Hepatocyte (in vitro differentiated cells): ENCODE results near the gene PIP. TPM values are rescaled to one million over a fixed set of nuclear protein-coding genes. Genes with fewer than 3 reads are reported as not detected.
"Not testable (repeated sequence)": the region's sequence is repeated elsewhere in the genome, so short reads cannot be mapped to it uniquely, and the experiment has no call there.

Source experiments
- DNase-seq: peaks from one replicate; pipeline ENCODE4 v3.0.0-alpha.2; 2016; ENCODE audit warnings: low spot score
- H2AFZ ChIP-seq: fragments of 200-600 bp; sonication (generic); 2 replicates; pipeline ENCODE4 v1.6.0; 2016; ENCODE audit warnings: antibody characterized with exemption, mild to moderate bottlenecking
- H3K27ac ChIP-seq: fragments of 200-600 bp; sonication (generic); 2 replicates; pipeline ENCODE4 v1.5.1; 2016; ENCODE audit warnings: mild to moderate bottlenecking
- H3K27me3 ChIP-seq: fragments of 200-600 bp; sonication (generic); 2 replicates; pipeline ENCODE4 v1.6.1; 2016
- H3K36me3 ChIP-seq: fragments of 200-600 bp; sonication (generic); replicated peaks from 2 replicates; pipeline ENCODE4 v1.5.1; 2016; ENCODE audit warnings: low read depth; ENCODE audit not compliant: insufficient read depth
- H3K4me1 ChIP-seq: fragments of 200-600 bp; sonication (generic); 2 replicates; pipeline ENCODE4 v1.5.1; 2016; ENCODE audit warnings: mild to moderate bottlenecking, moderate library complexity; ENCODE audit not compliant: insufficient read depth
- H3K4me2 ChIP-seq: fragments of 200-600 bp; sonication (generic); 2 replicates; pipeline ENCODE4 v1.6.0; 2016
- H3K4me3 ChIP-seq: fragments of 200-600 bp; sonication (generic); 2 replicates; pipeline ENCODE4 v1.5.1; 2016; ENCODE audit warnings: mild to moderate bottlenecking
- H3K79me2 ChIP-seq: fragments of 200-600 bp; sonication (generic); 2 replicates; pipeline ENCODE4 v1.6.0; 2017; ENCODE audit warnings: mild to moderate bottlenecking
- H3K9me2 ChIP-seq: fragments of 200-600 bp; sonication (generic); replicated peaks from 2 replicates; pipeline ENCODE4 v1.6.0; 2017; ENCODE audit warnings: mild to moderate bottlenecking; ENCODE audit not compliant: insufficient read depth
- H3K9me3 ChIP-seq: fragments of 200-600 bp; sonication (generic); 2 replicates; pipeline ENCODE4 v1.5.1; 2016; ENCODE audit warnings: low read depth, mild to moderate bottlenecking
- H4K20me1 ChIP-seq: fragments of 200-600 bp; sonication (generic); 2 replicates; pipeline ENCODE4 v1.6.0; 2016; ENCODE audit warnings: mild to moderate bottlenecking; ENCODE audit not compliant: insufficient read depth, poor library complexity, severe bottlenecking
- EZH2 ChIP-seq: fragments of 200-600 bp; sonication (generic); IDR thresholded peaks from 2 replicates; pipeline ENCODE4 v1.6.1; 2016; ENCODE audit warnings: antibody characterized with exemption, mild to moderate bottlenecking, borderline replicate concordance
- EZH2phosphoT487 ChIP-seq: fragments of 200-600 bp; sonication (generic); IDR thresholded peaks from one replicate; pipeline ENCODE4 v1.6.1; 2018; ENCODE audit warnings: antibody characterized with exemption, mild to moderate bottlenecking, low read depth, moderate library complexity; ENCODE audit not compliant: unreplicated experiment, severe bottlenecking
- WGBS: methylation state at CpG from one replicate; pipeline ENCODE4 v1.1.6; 2016; ENCODE audit warnings: low lambda C conversion rate; ENCODE audit errors: missing lambda C conversion rate; 5-methylcytosine and 5-hydroxymethylcytosine counted together
- polyA plus RNA-seq: library from polyadenylated mRNA; unstranded; fragments of >200 nt; fragmentation: Nextera tagmentation; extraction: Ambion mirVana; gene quantifications from 2 replicates; pipeline ENCODE4 v1.2.1, GENCODE V29; 2016
- total RNA-seq: library from RNA; depleted of rRNA; stranded (reverse); fragments of >200 nt; gene quantifications from 2 replicates; pipeline ENCODE4 v1.2.3, GENCODE V29; 2014
- TF ChIP-seq, protein P1 (sequence below): fragments of 200-600 bp; sonication (generic); IDR thresholded peaks from 2 replicates; pipeline ENCODE4 v1.5.1; 2016; ENCODE audit warnings: antibody characterized with exemption, mild to moderate bottlenecking; ENCODE audit not compliant: poor library complexity

PIP gene
- total and polyA plus RNA-seq, 2 experiments from 2014 or later = not detected

DNA sequence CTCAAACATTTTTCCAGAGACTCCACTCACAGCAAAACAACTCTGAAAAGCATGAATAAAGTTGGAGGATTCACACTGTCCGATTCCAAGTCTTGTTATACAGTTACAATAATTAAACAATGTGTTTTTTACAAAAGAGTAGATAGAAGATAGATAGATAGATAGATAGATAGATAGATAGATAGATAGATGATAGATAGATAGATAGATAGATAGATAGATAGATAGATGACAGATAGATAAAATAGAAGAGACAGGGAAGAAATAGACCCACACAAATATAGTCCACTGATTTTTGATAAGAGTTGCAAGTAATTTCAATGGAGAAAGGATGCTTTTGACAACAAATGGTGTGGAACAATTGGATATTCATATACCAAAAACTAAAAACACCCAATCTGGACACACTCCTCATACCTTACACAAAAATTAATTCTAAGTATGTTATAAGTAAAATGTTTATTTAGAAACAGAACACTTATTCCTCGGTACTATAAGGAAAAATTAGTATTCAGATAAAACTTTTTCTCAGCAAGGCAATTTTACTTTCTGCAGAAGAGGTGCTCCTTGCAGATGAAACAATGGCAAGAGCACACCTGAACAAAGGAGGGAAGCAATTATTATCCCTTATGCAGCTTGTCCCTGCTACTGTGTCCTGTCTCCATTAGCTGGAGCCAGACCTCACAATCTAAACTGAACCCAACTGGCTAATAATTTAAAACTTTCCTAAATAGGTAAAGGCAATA, 45.7 kb downstream of the PIP start:
- Histone ChIP-seq H3K9me2 (no peaks in the 10 kb centered on the region), H3K27ac (no peak overlapping the region), H3K79me2 (no peaks in the 10 kb centered on the region), H3K4me3 (no peak overlapping the region), H4K20me1 (no peaks in the 10 kb centered on the region), H3K9me3 (no peaks in the 10 kb centered on the region), H3K4me2 (no peak overlapping the region), H2AFZ (no peak overlapping the region), H3K27me3 (no peaks in the 10 kb centered on the region), H3K36me3 (no peaks in the 10 kb centered on the region), H3K4me1 (no peaks in the 10 kb centered on the region)
- no peak for DNase-seq
- TF ChIP-seq, protein P1, sequence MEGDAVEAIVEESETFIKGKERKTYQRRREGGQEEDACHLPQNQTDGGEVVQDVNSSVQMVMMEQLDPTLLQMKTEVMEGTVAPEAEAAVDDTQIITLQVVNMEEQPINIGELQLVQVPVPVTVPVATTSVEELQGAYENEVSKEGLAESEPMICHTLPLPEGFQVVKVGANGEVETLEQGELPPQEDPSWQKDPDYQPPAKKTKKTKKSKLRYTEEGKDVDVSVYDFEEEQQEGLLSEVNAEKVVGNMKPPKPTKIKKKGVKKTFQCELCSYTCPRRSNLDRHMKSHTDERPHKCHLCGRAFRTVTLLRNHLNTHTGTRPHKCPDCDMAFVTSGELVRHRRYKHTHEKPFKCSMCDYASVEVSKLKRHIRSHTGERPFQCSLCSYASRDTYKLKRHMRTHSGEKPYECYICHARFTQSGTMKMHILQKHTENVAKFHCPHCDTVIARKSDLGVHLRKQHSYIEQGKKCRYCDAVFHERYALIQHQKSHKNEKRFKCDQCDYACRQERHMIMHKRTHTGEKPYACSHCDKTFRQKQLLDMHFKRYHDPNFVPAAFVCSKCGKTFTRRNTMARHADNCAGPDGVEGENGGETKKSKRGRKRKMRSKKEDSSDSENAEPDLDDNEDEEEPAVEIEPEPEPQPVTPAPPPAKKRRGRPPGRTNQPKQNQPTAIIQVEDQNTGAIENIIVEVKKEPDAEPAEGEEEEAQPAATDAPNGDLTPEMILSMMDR = no peak
- TF ChIP-seq EZH2 (no peak), EZH2phosphoT487 (no peak)
- 89% methylated on average over 2 of the region's 2 CpGs for WGBS

DNA sequence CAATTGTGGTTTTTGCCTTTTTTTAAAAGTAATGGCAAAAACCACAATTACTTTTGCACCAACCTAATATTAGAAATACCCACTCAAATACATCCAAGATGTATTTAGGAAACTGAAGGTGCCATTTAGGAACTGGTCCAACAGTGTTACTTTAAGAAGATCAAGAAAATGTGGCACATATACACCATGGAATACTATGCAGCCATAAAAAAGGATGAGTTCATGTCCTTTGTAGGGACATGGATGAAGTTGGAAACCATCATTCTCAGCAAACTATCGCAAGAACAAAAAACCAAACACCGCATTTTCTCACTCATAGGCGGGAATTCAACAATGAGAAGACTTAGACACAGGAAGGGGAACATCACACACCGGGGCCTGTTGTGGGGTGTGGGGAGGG, 48.9 kb downstream of the PIP start:
- not testable (repeated sequence) for H3K27me3 ChIP-seq, H3K4me3 ChIP-seq, H3K4me1 ChIP-seq, H2AFZ ChIP-seq, H3K79me2 ChIP-seq, H4K20me1 ChIP-seq, DNase-seq, H3K9me2 ChIP-seq, H3K27ac ChIP-seq, H3K36me3 ChIP-seq, H3K9me3 ChIP-seq, H3K4me2 ChIP-seq
- 88% methylated on average over 4 of the region's 4 CpGs for WGBS

DNA sequence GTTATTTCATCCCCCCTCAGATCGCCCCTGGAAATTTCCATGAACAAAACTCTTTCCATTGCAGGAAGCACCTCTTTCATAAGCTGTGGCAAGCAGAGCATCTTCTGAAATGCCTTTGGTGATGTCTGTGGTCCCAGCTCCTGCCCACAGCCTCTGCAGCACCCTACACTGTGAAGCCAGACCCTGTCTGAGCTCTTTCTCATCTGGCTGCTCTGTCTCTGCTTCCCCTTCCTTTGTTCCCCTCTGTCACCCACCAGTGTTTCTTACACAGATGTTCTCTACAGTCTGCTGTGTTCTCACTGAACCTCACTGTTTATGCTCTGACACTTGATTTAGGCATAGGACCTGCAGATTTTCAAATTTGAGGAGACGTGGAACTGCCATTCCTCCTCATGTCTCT, 49.5 kb downstream of the PIP start:
- H3K4me1 ChIP-seq = no peaks in the 10 kb centered on the region
- no peak overlapping the region for H3K4me3 ChIP-seq
- WGBS = 89% methylated on average over 2 of the region's 2 CpGs
- H3K9me3 ChIP-seq = no peaks in the 10 kb centered on the region
- no peak for DNase-seq
- H3K9me2 ChIP-seq = no peaks in the 10 kb centered on the region
- H4K20me1 ChIP-seq = no peaks in the 10 kb centered on the region
- no peak for TF ChIP-seq EZH2phosphoT487
- no peak for TF ChIP-seq EZH2
- TF ChIP-seq, protein P1 = no peak
- H2AFZ ChIP-seq = no peak overlapping the region
- H3K4me2 ChIP-seq = no peak overlapping the region
- H3K27ac ChIP-seq = no peak overlapping the region
- no peaks in the 10 kb centered on the region for H3K27me3 ChIP-seq
- H3K36me3 ChIP-seq = no peaks in the 10 kb centered on the region
- H3K79me2 ChIP-seq = no peaks in the 10 kb centered on the region

DNA sequence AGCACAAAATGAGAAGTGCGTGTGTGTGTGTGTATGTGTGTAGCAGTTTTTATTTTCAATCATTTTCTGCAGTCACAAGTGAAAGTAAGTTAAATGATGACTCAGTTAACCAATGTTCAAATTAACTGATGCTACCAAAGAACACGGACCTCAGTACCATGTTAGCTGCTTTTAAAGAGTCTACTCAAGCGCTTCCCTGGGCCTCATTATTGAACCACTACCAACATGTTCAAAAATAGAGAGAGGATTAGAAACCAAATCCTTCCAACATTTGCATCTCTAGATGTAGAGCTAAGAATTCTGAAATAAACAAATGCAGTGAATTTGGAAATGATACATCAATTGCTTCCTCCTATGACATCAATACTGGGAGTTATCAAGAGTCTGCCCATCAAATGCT, 51.1 kb downstream of the PIP start, which contains the start of gene TAS2R39:
Gene TAS2R39, plus strand, starts transcription at position 396 of the 400 bp plus-strand sequence. Its CDS starts 0 bp downstream, at position 396.
- H3K9me2 ChIP-seq = no peaks in the 10 kb centered on the region
- TF ChIP-seq EZH2 (no peak), EZH2phosphoT487 (no peak)
- TF ChIP-seq, protein P1 = no peak
- no peaks in the 10 kb centered on the region for H3K9me3 ChIP-seq
- no peaks in the 10 kb centered on the region for H3K36me3 ChIP-seq
- H3K79me2 ChIP-seq = no peaks in the 10 kb centered on the region
- no peaks in the 10 kb centered on the region for H3K4me1 ChIP-seq
- no peak within 1 kb of the TSS for H3K4me3 ChIP-seq
- no peaks in the 10 kb centered on the region for H3K27me3 ChIP-seq
- no peak within 1 kb of the TSS for H2AFZ ChIP-seq
- 94% methylated on average over 3 of the region's 3 CpGs for WGBS
- H3K27ac ChIP-seq = no peak within 1 kb of the TSS
- DNase-seq = no peak
- no peak within 1 kb of the TSS for H3K4me2 ChIP-seq
- H4K20me1 ChIP-seq = no peaks in the 10 kb centered on the region
